GM19455 (cell line): ENCODE results near the gene CCDC28A.
"Not testable (repeated sequence)": the region's sequence is repeated elsewhere in the genome, so short reads cannot be mapped to it uniquely, and the experiment has no call there.

Experiments
- ATAC-seq: cut with Tn5 transposase; IDR thresholded peaks from one replicate; pipeline ENCODE4 v1.9.1; 2021; ENCODE audit not compliant: unreplicated experiment

CCDC28A gene

GRCh38 chr6:138773177-138774091, at the start of gene CCDC28A:
Gene CCDC28A, plus strand, starts transcription at chr6:138773769. Its CDS starts 2,352 bp downstream, at chr6:138776121.
- ATAC-seq, result peak; percentile 92

GRCh38 chr6:138724015-138724414, 49.6 kb upstream of the CCDC28A start:
- ATAC-seq, result no peak

- ATAC-seq, result no peak
Measured at GRCh38 chr6:138726066-138726756, 47.4 kb upstream of the CCDC28A start.

GRCh38 chr6:138726757-138727097, 46.8 kb upstream of the CCDC28A start:
- no peak for ATAC-seq

- no peak for ATAC-seq
Measured at GRCh38 chr6:138727182-138727581, 46.4 kb upstream of the CCDC28A start.

GRCh38 chr6:138728662-138729061, 44.9 kb upstream of the CCDC28A start:
- ATAC-seq, result no peak

- ATAC-seq, result not testable (repeated sequence)
Measured at GRCh38 chr6:138730037-138730436, 43.5 kb upstream of the CCDC28A start.

- no peak for ATAC-seq
Measured at GRCh38 chr6:138734585-138734984, 39.0 kb upstream of the CCDC28A start.

- ATAC-seq, result no peak
Measured at GRCh38 chr6:138736640-138737039, 36.9 kb upstream of the CCDC28A start.

GRCh38 chr6:138752017-138752416, 21.6 kb upstream of the CCDC28A start:
- ATAC-seq, result no peak

GRCh38 chr6:138757136-138757535, 16.4 kb upstream of the CCDC28A start:
- no peak for ATAC-seq

- no peak for ATAC-seq
Measured at GRCh38 chr6:138765896-138766655, 7.5 kb upstream of the CCDC28A start.

- ATAC-seq, result no peak
Measured at GRCh38 chr6:138769102-138769676, 4.4 kb upstream of the CCDC28A start.

GRCh38 chr6:138772596-138773176, 883 bp upstream of the CCDC28A start:
- ATAC-seq, result peak; percentile 0

- ATAC-seq, result no peak
Measured at GRCh38 chr6:138774370-138774769, 801 bp downstream of the CCDC28A start.

- no peak for ATAC-seq
Measured at GRCh38 chr6:138776659-138777058, 3.1 kb downstream of the CCDC28A start.

GRCh38 chr6:138778331-138778730, 4.8 kb downstream of the CCDC28A start:
- no peak for ATAC-seq

- no peak for ATAC-seq
Measured at GRCh38 chr6:138782243-138782642, 8.7 kb downstream of the CCDC28A start.

- no peak for ATAC-seq
Measured at GRCh38 chr6:138785079-138785478, 11.5 kb downstream of the CCDC28A start.

- no peak for ATAC-seq
Measured at GRCh38 chr6:138785980-138786379, 12.4 kb downstream of the CCDC28A start.

- no peak for ATAC-seq
Measured at GRCh38 chr6:138787138-138787537, 13.6 kb downstream of the CCDC28A start.
